ENCODE data around the gene IFIT5. TPM values are rescaled to one million over a fixed set of nuclear protein-coding genes. Genes with fewer than 3 reads are reported as not detected.
"Not testable (repeated sequence)": the region's sequence is repeated elsewhere in the genome, so short reads cannot be mapped to it uniquely, and the experiment has no call there.

The IFIT5 gene
- polyA plus RNA-seq, 2 of the 4 experiments (the other 2 are of a cell fraction) = 7.8 to 11.5 TPM

- FAIRE-seq, H3K27ac ChIP-seq, H3K9me3 ChIP-seq, ATAC-seq, H3K4me2 ChIP-seq, POLR2A ChIA-PET, H3K4me3 ChIP-seq: not testable (repeated sequence)
- H3K4me1 ChIP-seq = peaks cover 12% of the 10 kb centered on the region; the same call in 1 of the 3 replicates
- peak; percentile 91 for TF ChIP-seq MAFK (IDR thresholded peaks at IDR 0.05; ENCODE audit: partially characterized antibody)
- CTCF ChIA-PET = interaction anchor here (1.1 to 2.0 kb wide), 3 partner anchors 14 to 150 kb away, joined by 3 to 7 read pairs (median 3); no protein-coding TSS in a partner anchor
- 88% methylated on average over 10 of the region's 10 CpGs for WGBS (ENCODE audit: missing lambda C conversion rate)
- DNase-seq (ENCODE audit: low read depth in 1 of 2, low spot score in 1 of 2) = peak in 1 of 2 experiments; percentile 30
Measured at GRCh38 chr10:89412276-89412675, 2.1 kb upstream of the IFIT5 start.

- no peak for DNase-seq (ENCODE audit: low read depth in 1 of 2, low spot score in 1 of 2)
- no peaks in the 10 kb centered on the region for H3K9me3 ChIP-seq
- H3K27ac ChIP-seq = peak overlapping the region in 1 of 2 experiments; percentile 97; a peak in 2 of 6 replicates
- WGBS (ENCODE audit: missing lambda C conversion rate) = 81% methylated on average over 7 of the region's 7 CpGs
- H3K4me2 ChIP-seq = peak overlapping the region; percentile 83
- ChIA-PET CTCF (interaction anchor here (0.8 to 2.0 kb wide), 3 partner anchors 11 to 151 kb away, joined by 3 to 7 read pairs (median 5); no protein-coding TSS in a partner anchor), POLR2A (no interaction called here)
- no peak for TF ChIP-seq ATOH8 (CRISPR knock-in tag; IDR thresholded peaks at IDR 0.05; ENCODE audit: low read depth)
- no peak for TF ChIP-seq HES2 (IDR thresholded peaks at IDR 0.05)
- no peak for TF ChIP-seq E2F6 (IDR thresholded peaks at IDR 0.05; ENCODE audit: borderline replicate concordance, low read depth)
- TF ChIP-seq CTCF (IDR thresholded peaks at IDR 0.05) = no peak
- no peak for TF ChIP-seq ZC3H11A (IDR thresholded peaks at IDR 0.05)
- TF ChIP-seq USF2 (IDR thresholded peaks at IDR 0.05) = no peak
- TF ChIP-seq RNF2 (IDR thresholded peaks at IDR 0.05; ENCODE audit: borderline replicate concordance, low read depth) = no peak
- TF ChIP-seq RFX5 (IDR thresholded peaks at IDR 0.05) = no peak
- no peak overlapping the region for H3K4me3 ChIP-seq
- ATAC-seq = no peak
- no peak for FAIRE-seq
- peaks cover 12% of the 10 kb centered on the region; the same call in 1 of the 3 replicates for H3K4me1 ChIP-seq
Measured at GRCh38 chr10:89413398-89413912, 913 bp upstream of the IFIT5 start.

GRCh38 chr10:89414879-89415821, 782 bp downstream of the IFIT5 start:
- ATAC-seq (peak; percentile 89 to 93), DNase-seq (ENCODE audit: low read depth in 1 of 2, low spot score in 1 of 2) (peak; percentile 55 to 59), FAIRE-seq (no peak)
- CTCF ChIA-PET = interaction anchor here (0.7 to 1.3 kb wide), 5 partner anchors 45 to 1078 kb away, joined by 3 to 5 read pairs (median 3); no protein-coding TSS in a partner anchor
- POLR2A ChIA-PET = interaction anchor here (1.3 kb wide), 1 partner anchor 23 kb away, joined by 8 read pairs; the partner anchor contains the start of gene IFIT1
- 5% methylated on average over 35 of the region's 66 CpGs for WGBS (ENCODE audit: missing lambda C conversion rate)
- Histone ChIP-seq H3K27ac (peak overlapping the region; percentile 84 to 97), H3K4me3 (peak overlapping the region; percentile 68), H3K9me3 (no peaks in the 10 kb centered on the region), H3K4me1 (peaks cover 12% of the 10 kb centered on the region; the same call in 1 of the 3 replicates), H3K4me2 (peak overlapping the region; percentile 83)
- TF ChIP-seq EP300 (IDR thresholded peaks at IDR 0.05) (no peak), CEBPB (IDR thresholded peaks at IDR 0.05) (no peak), ZSCAN20 (CRISPR knock-in tag; IDR thresholded peaks at IDR 0.05) (no peak), CBX8 (IDR thresholded peaks at IDR 0.05) (no peak), ZFP36 (IDR thresholded peaks at IDR 0.05; ENCODE audit: borderline replicate concordance, partially characterized antibody) (no peak), RFX5 (IDR thresholded peaks at IDR 0.05) (no peak), HMGXB4 (CRISPR knock-in tag; IDR thresholded peaks at IDR 0.05; ENCODE audit: borderline replicate concordance) (no peak), SMC3 (IDR thresholded peaks at IDR 0.05) (no peak), PBX3 (IDR thresholded peaks at IDR 0.05) (no peak), MAFK (IDR thresholded peaks at IDR 0.05; ENCODE audit: partially characterized antibody) (no peak), ELK1 (IDR thresholded peaks at IDR 0.05; ENCODE audit: low read depth, low read length) (no peak), ATOH8 (CRISPR knock-in tag; IDR thresholded peaks at IDR 0.05; ENCODE audit: low read depth) (no peak), ZNF302 (CRISPR knock-in tag; IDR thresholded peaks at IDR 0.05) (no peak)

Data from A549 (cell line).